Ishikawa (cell line): Measurements from ENCODE around the gene FTH1.

ENCODE experiments used
- CEBPB ChIP-seq: IDR thresholded peaks from 2 replicates; pipeline ENCODE4 v1.6.1; 2012
- CREB1 ChIP-seq: IDR thresholded peaks from 2 replicates; pipeline ENCODE4 v1.6.1; 2012; ENCODE audit warnings: low read depth
- EGR1 ChIP-seq: IDR thresholded peaks from 2 replicates; pipeline ENCODE4 v1.6.1; 2012
- EP300 ChIP-seq: IDR thresholded peaks from 2 replicates; pipeline ENCODE4 v1.6.1; 2012; ENCODE audit warnings: borderline replicate concordance
- FOXM1 ChIP-seq: IDR thresholded peaks from 2 replicates; pipeline ENCODE4 v1.6.1; 2012; ENCODE audit warnings: low read depth, borderline replicate concordance
- MAX ChIP-seq: IDR thresholded peaks from 2 replicates; pipeline ENCODE4 v1.6.1; 2012
- NFIC ChIP-seq: IDR thresholded peaks from 2 replicates; pipeline ENCODE4 v1.6.1; 2012
- RAD21 ChIP-seq: IDR thresholded peaks from 2 replicates; pipeline ENCODE4 v1.6.1; 2012; ENCODE audit warnings: low read depth
- REST ChIP-seq: IDR thresholded peaks from 2 replicates; pipeline ENCODE4 v1.6.1; 2012; ENCODE audit warnings: low read depth, mild to moderate bottlenecking
- TAF1 ChIP-seq: IDR thresholded peaks from 2 replicates; pipeline ENCODE4 v1.6.1; 2012; ENCODE audit warnings: low read depth, mild to moderate bottlenecking
- TCF12 ChIP-seq: IDR thresholded peaks from 2 replicates; pipeline ENCODE4 v1.6.1; 2012; ENCODE audit warnings: low read depth
- TEAD4 ChIP-seq: IDR thresholded peaks from 2 replicates; pipeline ENCODE4 v1.6.1; 2012
- USF1 ChIP-seq: IDR thresholded peaks from 2 replicates; pipeline ENCODE4 v1.6.1; 2012
- YY1 ChIP-seq: IDR thresholded peaks from 2 replicates; pipeline ENCODE4 v1.6.1; 2012; ENCODE audit warnings: low read depth
- ZBTB7A ChIP-seq: IDR thresholded peaks from 2 replicates; pipeline ENCODE4 v1.6.1; 2012; ENCODE audit warnings: low read depth

The FTH1 gene

GRCh38 chr11:61930933-61931332 lies 36.5 kb downstream of the FTH1 start:
- no peak for TF ChIP-seq EGR1
- no peak for TF ChIP-seq CREB1
- TF ChIP-seq USF1, result no peak
- TF ChIP-seq REST, result no peak
- no peak for TF ChIP-seq ZBTB7A
- no peak for TF ChIP-seq TCF12
- no peak for TF ChIP-seq NFIC

- TF ChIP-seq REST, result no peak
- TF ChIP-seq RAD21, result no peak
- TF ChIP-seq YY1, result no peak
- TF ChIP-seq ZBTB7A, result no peak
- TF ChIP-seq EP300, result no peak
- no peak for TF ChIP-seq EGR1
- no peak for TF ChIP-seq CEBPB
- no peak for TF ChIP-seq TAF1
- no peak for TF ChIP-seq CREB1
- TF ChIP-seq USF1, result no peak
- no peak for TF ChIP-seq FOXM1
- TF ChIP-seq TCF12, result no peak
- TF ChIP-seq MAX, result no peak
- TF ChIP-seq NFIC, result no peak
- no peak for TF ChIP-seq TEAD4
Measured at GRCh38 chr11:61928606-61929005, 38.8 kb downstream of the FTH1 start.

GRCh38 chr11:61927501-61927900 lies 39.9 kb downstream of the FTH1 start:
- TF ChIP-seq REST, result no peak
- TF ChIP-seq USF1, result no peak
- no peak for TF ChIP-seq YY1
- no peak for TF ChIP-seq TEAD4
- TF ChIP-seq EP300, result no peak
- TF ChIP-seq NFIC, result no peak
- TF ChIP-seq TCF12, result no peak
- TF ChIP-seq FOXM1, result no peak
- no peak for TF ChIP-seq CEBPB
- no peak for TF ChIP-seq EGR1
- TF ChIP-seq MAX, result no peak
- TF ChIP-seq CREB1, result no peak
- TF ChIP-seq ZBTB7A, result no peak
- TF ChIP-seq RAD21, result no peak

- no peak for TF ChIP-seq TAF1
- TF ChIP-seq EGR1, result no peak
- no peak for TF ChIP-seq TCF12
- no peak for TF ChIP-seq FOXM1
- no peak for TF ChIP-seq CEBPB
- TF ChIP-seq ZBTB7A, result no peak
- TF ChIP-seq NFIC, result no peak
- TF ChIP-seq YY1, result no peak
- no peak for TF ChIP-seq REST
- no peak for TF ChIP-seq TEAD4
- TF ChIP-seq RAD21, result no peak
- TF ChIP-seq CREB1, result no peak
Measured at GRCh38 chr11:61926235-61926634, 41.2 kb downstream of the FTH1 start.
